ENCODE results near the gene OR8D1.

The OR8D1 gene

GRCh38 chr11:124313849-124314248 is at the start of gene OR8D1:
Gene OR8D1, minus strand, starts transcription at chr11:124313949. Its CDS starts 3,183 bp downstream, at chr11:124310766.
- DNase-seq = no peak

GRCh38 chr11:124359566-124359965 is 45.8 kb upstream of the OR8D1 start:
- no peak for DNase-seq

- no peak for DNase-seq
Measured at GRCh38 chr11:124346311-124346955, 32.7 kb upstream of the OR8D1 start.

DNA sequence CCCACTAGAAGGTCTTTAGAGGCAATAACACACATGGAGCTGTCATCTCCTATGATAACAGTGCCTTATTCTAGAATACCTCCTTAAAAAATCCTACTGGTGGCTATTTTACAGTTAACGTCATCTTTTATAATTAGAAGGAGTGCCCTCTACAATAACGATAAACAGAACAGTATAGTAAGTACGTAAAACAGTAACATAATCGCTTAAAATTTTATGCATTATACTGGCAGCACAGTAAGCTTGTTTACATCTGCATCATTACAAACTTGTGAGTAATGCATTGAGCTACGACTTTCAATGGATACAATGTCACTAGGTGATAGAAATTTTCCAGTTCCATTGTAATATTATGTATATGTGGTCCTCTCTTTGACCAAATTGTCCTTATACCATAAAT is 30.6 kb upstream of the OR8D1 start:
- no peak for DNase-seq

GRCh38 chr11:124340142-124340447 is 26.3 kb upstream of the OR8D1 start:
- no peak for DNase-seq

DNA sequence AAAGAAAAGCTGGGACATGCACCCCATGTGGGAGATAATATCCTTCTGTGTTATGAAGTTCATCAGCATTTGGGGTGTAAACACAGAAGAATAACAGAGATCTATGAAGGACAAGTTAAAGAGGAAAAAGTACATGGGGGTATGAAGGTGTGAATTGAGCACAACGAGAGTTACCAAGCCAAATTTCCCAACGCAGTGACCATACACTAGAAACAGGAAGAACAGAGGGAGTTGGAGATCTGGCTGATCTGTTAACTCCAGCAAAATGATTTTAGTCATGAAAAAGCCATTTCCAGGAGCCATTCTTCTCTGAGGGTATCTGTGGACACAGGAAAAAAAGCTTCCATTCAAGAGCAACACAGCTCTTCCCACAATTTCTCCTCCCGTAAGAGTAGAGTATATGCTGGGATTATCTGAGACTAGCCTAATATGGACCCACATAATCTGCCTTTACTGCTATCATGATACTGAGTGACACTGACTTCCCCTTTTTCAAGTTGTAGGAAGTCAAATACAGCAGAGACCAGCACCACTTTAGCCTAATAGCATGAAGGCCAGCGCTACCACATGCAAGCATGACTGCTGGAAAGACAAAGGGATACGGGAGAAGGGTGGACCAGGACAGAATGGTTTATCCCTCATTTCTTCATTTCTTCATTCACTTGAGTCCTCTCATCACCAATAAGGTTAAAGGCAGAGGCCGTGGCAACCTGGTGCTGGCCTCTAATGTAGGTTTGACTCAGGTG is 25.8 kb upstream of the OR8D1 start:
- DNase-seq = no peak

GRCh38 chr11:124331873-124332272 is 18.1 kb upstream of the OR8D1 start:
- DNase-seq = no peak

GRCh38 chr11:124329787-124330478 is 16.2 kb upstream of the OR8D1 start:
- DNase-seq = no peak

DNA sequence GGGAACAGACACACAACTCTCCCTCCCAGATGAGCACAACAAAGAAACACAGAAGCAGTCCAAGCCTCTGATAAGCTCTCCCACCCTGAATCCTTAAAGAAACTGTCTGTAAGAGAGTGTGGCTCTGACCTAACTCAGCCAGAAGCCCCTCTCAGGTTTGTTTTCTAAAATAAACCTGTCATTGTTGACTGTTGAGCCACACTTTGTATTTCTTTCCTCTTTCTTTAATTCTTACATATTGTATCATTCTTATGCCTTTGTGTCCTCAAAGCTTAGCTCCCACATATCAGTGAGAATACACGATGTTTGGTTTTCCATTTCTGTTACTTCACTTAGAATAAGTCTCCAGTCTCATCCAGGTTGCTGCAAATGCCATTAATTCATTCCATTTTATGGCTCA is 14.0 kb upstream of the OR8D1 start:
- no peak for DNase-seq

- no peak for DNase-seq
Measured at GRCh38 chr11:124322356-124322755, 8.6 kb upstream of the OR8D1 start.

DNA sequence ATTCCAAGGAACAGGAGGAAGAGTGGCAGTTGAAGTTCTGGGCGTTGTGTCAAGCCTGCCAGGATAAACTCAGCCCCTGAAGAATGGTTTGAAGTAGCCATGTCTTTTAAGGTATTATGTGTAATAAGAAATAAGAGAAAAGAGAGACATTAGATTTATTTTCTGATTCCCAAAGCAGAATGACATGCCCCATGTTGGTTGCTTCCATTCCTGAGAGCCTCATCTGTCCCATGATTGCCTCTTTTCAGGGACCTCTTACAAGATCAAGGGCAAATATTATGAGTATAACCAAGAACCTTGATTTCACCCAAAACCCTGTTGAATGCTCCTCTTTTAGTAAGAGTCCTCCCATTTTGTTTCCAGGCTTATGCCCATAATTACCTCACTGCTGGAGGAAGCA is 6.3 kb upstream of the OR8D1 start, which contains the start of gene OR8D2:
TSS of gene OR8D2 (minus strand) at position 101 of the 400 bp plus-strand sequence. CDS start at position 101, 0 bp downstream.
- no peak for DNase-seq

DNA sequence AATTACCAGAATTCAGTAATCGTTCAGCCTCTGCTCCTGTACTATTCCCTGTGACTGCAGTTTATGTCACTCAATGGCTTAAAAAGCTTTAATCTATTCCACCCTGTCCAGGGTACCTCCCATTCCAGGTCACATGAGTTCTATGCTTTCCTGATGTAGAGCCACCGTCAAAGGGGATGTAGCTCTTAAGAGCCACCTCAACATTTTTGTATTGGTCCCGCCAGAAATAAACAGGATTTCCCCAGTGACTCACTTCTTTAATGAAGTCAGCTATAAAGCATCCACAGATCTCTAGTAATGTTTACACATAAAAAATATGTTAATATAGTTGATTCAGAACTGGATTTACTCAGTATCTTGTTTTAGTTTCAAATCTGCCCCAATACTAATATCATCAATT is 1.3 kb upstream of the OR8D1 start:
- DNase-seq = no peak

DNA sequence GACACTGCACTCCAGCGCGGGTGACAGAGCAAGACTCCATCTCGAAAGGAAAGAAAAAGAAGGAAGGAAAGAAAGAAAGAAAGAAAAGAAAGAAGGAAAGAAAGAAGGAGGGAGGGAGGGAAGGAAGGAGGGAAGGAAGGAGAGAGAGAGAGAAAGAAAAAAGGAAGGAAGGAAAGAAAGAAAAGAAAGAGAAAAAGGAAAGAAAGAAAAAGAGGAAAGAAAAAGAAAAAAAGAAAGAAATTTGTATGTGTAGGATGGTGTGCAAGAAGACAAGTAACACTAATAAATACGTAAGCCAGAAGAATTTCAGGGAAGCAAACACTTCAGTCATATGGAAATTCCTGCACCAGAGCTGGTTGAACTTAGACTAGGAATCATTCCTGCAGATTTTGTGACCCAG is 618 bp downstream of the OR8D1 start:
- DNase-seq = no peak

DNA sequence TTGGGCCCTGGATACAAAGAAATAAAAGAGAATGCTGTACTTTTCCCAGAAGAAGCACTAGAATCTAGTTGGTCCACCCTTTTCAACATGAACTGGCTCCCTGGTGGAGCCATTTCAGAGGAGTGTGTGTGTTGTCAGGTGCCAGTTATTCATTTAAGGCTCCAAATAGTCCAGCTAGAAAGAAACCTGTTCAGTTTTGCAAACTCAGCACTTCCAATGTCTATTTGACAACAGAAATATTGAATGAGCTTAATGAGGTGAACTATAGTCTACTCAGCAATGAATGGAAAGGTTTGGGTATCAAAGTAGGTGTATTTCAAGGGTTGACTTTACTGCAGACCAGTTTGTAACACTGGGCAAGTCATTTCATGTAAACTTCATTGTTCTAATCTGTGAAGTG is 2.1 kb downstream of the OR8D1 start:
- no peak for DNase-seq

DNA sequence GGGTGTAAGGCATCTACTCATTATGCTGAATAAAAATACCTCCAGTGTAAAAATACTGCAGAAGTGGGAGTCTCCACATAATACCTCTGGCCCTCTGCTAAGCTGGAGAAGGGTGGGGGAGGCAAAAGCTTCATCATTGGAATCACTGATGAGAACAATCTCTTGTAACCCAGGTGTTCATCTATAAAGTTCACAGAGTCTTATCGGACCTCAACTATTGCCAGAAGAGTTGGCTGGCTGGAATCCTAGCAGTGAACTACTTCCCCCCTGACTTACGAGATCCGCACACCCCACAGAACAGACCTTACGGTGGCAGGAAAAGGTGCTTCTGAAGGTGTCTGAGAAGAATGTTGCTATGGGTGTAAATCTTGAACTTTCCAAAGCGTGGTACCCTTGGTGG is 2.5 kb downstream of the OR8D1 start:
- no peak for DNase-seq

GRCh38 chr11:124310721-124311120 is 3.0 kb downstream of the OR8D1 start:
- DNase-seq = no peak

DNA sequence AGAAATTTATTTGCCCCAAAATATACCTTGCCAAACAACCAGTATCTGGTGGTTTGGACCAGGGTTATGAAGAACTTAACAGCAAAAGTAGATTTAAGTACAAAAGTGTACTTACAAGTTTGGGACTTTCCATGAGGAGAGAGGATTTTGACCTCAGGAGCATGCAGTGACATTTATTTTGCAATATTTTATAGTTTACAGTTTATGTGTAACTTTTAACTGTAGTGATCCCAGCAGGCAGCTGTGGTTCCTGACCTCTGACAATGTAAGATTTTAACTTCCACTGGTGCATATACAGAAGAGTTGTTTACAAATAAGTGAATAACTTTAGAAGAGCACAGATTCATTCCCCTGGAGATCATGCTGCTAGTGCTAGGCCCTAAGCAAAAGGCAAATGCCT is 6.7 kb downstream of the OR8D1 start:
- no peak for DNase-seq

GRCh38 chr11:124302347-124303125 is 11.2 kb downstream of the OR8D1 start:
- DNase-seq = no peak

- DNase-seq = no peak
Measured at GRCh38 chr11:124301548-124301947, 12.2 kb downstream of the OR8D1 start.

GRCh38 chr11:124297921-124298320 is 15.8 kb downstream of the OR8D1 start:
- no peak for DNase-seq

DNA sequence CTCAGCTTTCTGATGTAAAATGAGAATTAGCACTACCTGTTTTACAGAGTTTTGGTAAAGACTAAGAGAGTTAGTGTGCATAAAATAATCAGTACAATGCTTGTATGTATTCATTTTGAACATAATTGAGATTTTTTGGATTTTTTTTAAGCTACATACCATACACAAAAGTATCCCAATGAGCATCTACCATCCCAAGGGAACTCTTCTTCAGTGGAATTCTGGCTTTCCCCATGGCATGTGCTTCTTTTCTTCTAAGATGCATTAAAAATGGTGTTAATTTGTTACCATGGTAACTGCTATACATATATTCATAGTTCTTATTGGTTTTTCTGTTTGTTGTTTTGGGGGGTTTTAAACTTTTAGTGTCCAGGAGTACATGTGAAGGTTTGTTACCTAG is 17.7 kb downstream of the OR8D1 start:
- DNase-seq = no peak

- DNase-seq = no peak
Measured at GRCh38 chr11:124294687-124295086, 19.1 kb downstream of the OR8D1 start.

GRCh38 chr11:124285610-124286344 is 28.0 kb downstream of the OR8D1 start:
- DNase-seq = no peak
